ENCODE measurements around the gene PDLIM5. TPM values are rescaled to one million over a fixed set of nuclear protein-coding genes. Genes with fewer than 3 reads are reported as not detected.
"Not testable (repeated sequence)": the region's sequence is repeated elsewhere in the genome, so short reads cannot be mapped to it uniquely, and the experiment has no call there.

The PDLIM5 gene
- polyA plus RNA-seq, 3 donors = 13.2 to 48.3 (median 27.3) TPM

GRCh38 chr4:94455081-94455480 lies 3.3 kb downstream of the PDLIM5 start:
- H3K27ac ChIP-seq (ENCODE audit: low read depth, low read length) = no peak overlapping the region
- 20 to 57% (median 36%) methylated on average over 3 of the region's 3 CpGs for WGBS, 3 donors

- 9 to 29% (median 16%) methylated on average over 1 of the region's 1 CpG for WGBS, 3 donors
- peak overlapping the region; percentile 38 for H3K27ac ChIP-seq (ENCODE audit: low read depth, low read length)
Observed at GRCh38 chr4:94457692-94458106, 6.0 kb downstream of the PDLIM5 start.

- no peak overlapping the region for H3K27ac ChIP-seq (ENCODE audit: low read depth, low read length)
- 71 to 86% (median 85%) methylated on average over 3 of the region's 3 CpGs for WGBS, 3 donors
Observed at GRCh38 chr4:94458682-94459081, 6.9 kb downstream of the PDLIM5 start.

GRCh38 chr4:94459462-94460161 lies 7.9 kb downstream of the PDLIM5 start:
- WGBS, 3 donors = 74 to 86% (median 84%) methylated on average over 4 of the region's 4 CpGs
- no peak overlapping the region for H3K27ac ChIP-seq (ENCODE audit: low read depth, low read length)

GRCh38 chr4:94461506-94461905 lies 9.8 kb downstream of the PDLIM5 start:
- 96 to 98% (median 98%) methylated on average over 2 of the region's 2 CpGs for WGBS, 3 donors
- H3K27ac ChIP-seq (ENCODE audit: low read depth, low read length) = no peak overlapping the region

- H3K27ac ChIP-seq (ENCODE audit: low read depth, low read length) = no peak overlapping the region
Observed at GRCh38 chr4:94462572-94462971, 10.8 kb downstream of the PDLIM5 start.

GRCh38 chr4:94463771-94464170 lies 12.0 kb downstream of the PDLIM5 start:
- no peak overlapping the region for H3K27ac ChIP-seq (ENCODE audit: low read depth, low read length)
- WGBS, 3 donors = 93 to 97% (median 97%) methylated on average over 1 of the region's 1 CpG

More at GRCh38 chr4:94462572-94462971, 10.8 kb downstream of the PDLIM5 start:
- WGBS, 3 donors = 59 to 91% (median 89%) methylated on average over 1 of the region's 1 CpG

- no peak overlapping the region for H3K27ac ChIP-seq (ENCODE audit: low read depth, low read length)
Observed at GRCh38 chr4:94466371-94466770, 14.6 kb downstream of the PDLIM5 start.

- no peak overlapping the region for H3K27ac ChIP-seq (ENCODE audit: low read depth, low read length)
- 31 to 92% (median 87%) methylated on average over 2 of the region's 2 CpGs for WGBS, 3 donors
Observed at GRCh38 chr4:94466923-94467322, 15.2 kb downstream of the PDLIM5 start.

- no peak overlapping the region for H3K27ac ChIP-seq (ENCODE audit: low read depth, low read length)
- WGBS, 3 donors = 76 to 91% (median 91%) methylated on average over 4 of the region's 4 CpGs
Observed at GRCh38 chr4:94468093-94468769, 16.5 kb downstream of the PDLIM5 start.

- 48 to 72% (median 68%) methylated on average over 1 of the region's 1 CpG for WGBS, 3 donors
- no peak overlapping the region for H3K27ac ChIP-seq (ENCODE audit: low read depth, low read length)
Observed at GRCh38 chr4:94469221-94469784, 17.6 kb downstream of the PDLIM5 start.

GRCh38 chr4:94470132-94470531 lies 18.4 kb downstream of the PDLIM5 start:
- WGBS, 3 donors = 79 to 96% (median 91%) methylated on average over 4 of the region's 4 CpGs
- H3K27ac ChIP-seq (ENCODE audit: low read depth, low read length) = no peak overlapping the region

GRCh38 chr4:94470782-94471181 lies 19.0 kb downstream of the PDLIM5 start:
- 97 to 99% (median 98%) methylated on average over 4 of the region's 4 CpGs for WGBS, 3 donors
- not testable (repeated sequence) for H3K27ac ChIP-seq (ENCODE audit: low read depth, low read length)

- H3K27ac ChIP-seq (ENCODE audit: low read depth, low read length) = no peak overlapping the region
- WGBS, 3 donors = 76 to 98% (median 96%) methylated on average over 5 of the region's 5 CpGs
Observed at GRCh38 chr4:94472056-94472826, 20.5 kb downstream of the PDLIM5 start.

GRCh38 chr4:94475050-94475449 lies 23.3 kb downstream of the PDLIM5 start:
- H3K27ac ChIP-seq (ENCODE audit: low read depth, low read length) = no peak overlapping the region
- 91 to 98% (median 98%) methylated on average over 2 of the region's 2 CpGs for WGBS, 3 donors

- WGBS, 3 donors = 58 to 79% (median 79%) methylated on average over 2 of the region's 2 CpGs
- H3K27ac ChIP-seq (ENCODE audit: low read depth, low read length) = no peak overlapping the region
Observed at GRCh38 chr4:94475794-94476193, 24.1 kb downstream of the PDLIM5 start.

GRCh38 chr4:94477227-94477626 lies 25.5 kb downstream of the PDLIM5 start:
- no peak overlapping the region for H3K27ac ChIP-seq (ENCODE audit: low read depth, low read length)
- 36 to 39% (median 37%) methylated on average over 2 of the region's 2 CpGs for WGBS, 3 donors

GRCh38 chr4:94478805-94479204 lies 27.1 kb downstream of the PDLIM5 start:
- WGBS, 3 donors = 81 to 95% (median 84%) methylated on average over 3 of the region's 3 CpGs
- H3K27ac ChIP-seq (ENCODE audit: low read depth, low read length) = not testable (repeated sequence)
